ENCODE results near the gene PDCD1LG2.
"Not testable (repeated sequence)": the region's sequence is repeated elsewhere in the genome, so short reads cannot be mapped to it uniquely, and the experiment has no call there.

PDCD1LG2 gene

DNA sequence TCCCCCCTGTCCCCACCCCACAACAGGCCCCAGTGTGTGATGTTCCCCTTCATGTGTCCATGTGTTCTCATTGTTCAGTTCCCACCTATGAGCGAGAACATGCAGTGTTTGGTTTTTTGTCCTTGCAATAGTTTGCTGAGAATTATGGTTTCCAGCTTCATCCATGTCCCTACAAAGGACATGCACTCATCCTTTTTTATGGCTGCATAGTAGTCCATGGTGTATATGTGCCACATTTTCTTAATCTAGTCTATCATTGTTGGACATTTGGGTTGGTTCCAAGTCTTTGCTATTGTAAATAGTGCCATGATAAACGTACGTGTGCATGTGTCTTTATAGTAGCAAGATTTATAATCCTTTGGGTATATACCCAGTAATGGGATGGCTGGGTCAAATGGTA is 15.6 kb upstream of the PDCD1LG2 start:
- DNase-seq: not testable (repeated sequence)

GRCh38 chr9:5499157-5499556 is 11.2 kb upstream of the PDCD1LG2 start:
- no peak for DNase-seq

DNA sequence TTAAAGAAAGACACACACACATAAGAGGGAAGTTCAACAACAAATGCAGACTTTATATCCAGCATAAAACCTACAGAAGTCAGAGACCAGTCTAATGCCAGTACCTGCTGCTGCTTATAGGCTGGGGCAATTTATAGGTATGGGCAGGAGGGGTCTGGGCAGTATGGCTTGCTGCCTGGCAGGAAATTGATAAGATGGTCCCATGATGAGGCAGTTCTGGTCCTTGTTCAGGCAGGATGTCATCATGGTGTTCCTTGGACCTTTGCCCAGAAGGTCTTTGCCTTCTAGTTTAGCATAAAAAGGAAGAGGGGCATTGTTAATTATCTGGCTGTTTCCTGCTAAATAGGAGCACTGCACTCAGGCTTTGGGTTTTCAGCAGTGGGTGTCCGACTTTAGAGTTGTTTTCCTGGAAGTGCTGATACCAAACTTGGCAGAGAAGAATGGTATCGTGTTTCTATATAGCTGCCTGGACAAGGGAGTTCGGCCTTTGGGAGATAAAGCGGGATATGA is 10.4 kb upstream of the PDCD1LG2 start:
- peak in 1 of 2 experiments; percentile 9 for DNase-seq

DNA sequence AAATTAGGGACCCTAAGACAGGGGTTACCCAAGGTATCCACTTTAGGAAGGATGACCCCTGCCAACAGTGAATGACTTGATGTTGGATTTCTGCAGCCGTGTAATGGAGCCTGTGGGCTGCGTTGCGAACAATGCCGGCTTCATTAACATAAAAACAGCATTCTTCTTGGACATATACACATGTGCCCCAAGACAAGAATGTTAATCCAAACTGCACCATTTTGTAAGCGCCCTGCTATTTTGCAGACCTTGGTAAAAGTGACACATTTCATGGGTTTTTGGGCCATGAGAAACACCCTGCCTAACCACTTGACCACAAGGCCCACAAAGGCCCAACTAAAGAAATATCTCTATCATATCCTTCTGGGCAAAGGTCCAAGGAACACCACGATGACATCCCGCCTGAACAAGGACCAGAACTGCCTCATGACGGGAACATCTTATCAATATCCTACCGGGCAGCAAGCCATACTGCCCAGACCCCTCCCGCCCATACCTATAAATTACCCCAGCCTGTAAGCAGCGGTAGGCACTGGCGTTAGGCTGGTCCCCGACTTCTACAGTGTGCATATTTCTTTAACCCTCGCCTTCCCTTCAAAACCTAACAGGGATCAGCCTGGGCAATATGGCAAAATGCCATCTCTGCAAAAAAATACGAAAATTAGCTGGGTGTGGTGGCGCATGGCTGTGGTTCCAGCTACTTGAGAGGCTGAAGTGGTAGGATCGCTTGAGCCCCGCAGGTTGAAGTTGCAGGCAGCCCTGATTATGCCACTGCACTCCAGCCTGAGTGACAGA is 9.7 kb upstream of the PDCD1LG2 start:
- DNase-seq: no peak

- DNase-seq: no peak
Measured at GRCh38 chr9:5502553-5502952, 7.8 kb upstream of the PDCD1LG2 start.

GRCh38 chr9:5509573-5509972 is 758 bp upstream of the PDCD1LG2 start:
- no peak for DNase-seq

DNA sequence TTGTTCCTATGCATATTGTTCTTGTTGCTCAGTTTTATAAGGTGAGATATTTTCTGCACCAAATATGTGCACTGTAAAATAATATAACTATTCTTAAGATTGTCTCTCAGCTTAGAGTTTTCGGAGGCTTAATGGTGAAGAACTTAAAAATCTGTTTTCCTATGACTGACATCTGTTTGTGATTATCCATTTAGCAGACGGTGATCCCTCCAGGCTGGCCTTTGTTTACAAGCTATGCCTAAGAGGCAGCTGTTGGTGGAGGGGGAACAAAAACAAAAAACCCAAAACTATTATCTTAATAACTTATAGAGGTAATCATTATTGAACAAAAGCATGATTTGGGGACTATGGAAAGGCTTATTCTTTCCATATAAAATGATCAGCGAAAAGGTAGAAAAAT is 658 bp downstream of the PDCD1LG2 start:
- DNase-seq: no peak

DNA sequence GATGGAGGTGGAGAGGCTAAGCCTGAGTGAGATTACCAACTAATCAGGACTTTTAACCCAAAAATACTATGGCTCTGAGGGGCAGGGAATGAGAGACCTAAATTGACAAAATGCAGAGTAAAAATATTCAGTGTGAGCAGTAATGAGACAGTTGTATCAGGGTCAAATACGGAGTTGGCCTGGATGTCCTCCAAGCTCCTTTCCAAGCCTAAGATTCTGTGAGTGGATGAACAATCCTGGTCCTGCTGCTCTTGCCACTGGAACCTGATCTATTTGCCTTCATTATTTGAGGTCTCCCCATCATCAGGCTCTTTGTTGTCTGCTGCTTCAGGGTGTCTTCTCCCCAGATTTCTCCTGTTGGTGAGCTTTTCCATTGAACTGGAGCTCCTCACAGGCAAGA is 1.1 kb downstream of the PDCD1LG2 start:
- DNase-seq: no peak

GRCh38 chr9:5511935-5512580 is 1.7 kb downstream of the PDCD1LG2 start:
- no peak for DNase-seq

- peak in 1 of 2 experiments; percentile 12 for DNase-seq
Measured at GRCh38 chr9:5512658-5513452, 2.5 kb downstream of the PDCD1LG2 start.

GRCh38 chr9:5513966-5514616 is 3.8 kb downstream of the PDCD1LG2 start:
- DNase-seq: no peak

DNA sequence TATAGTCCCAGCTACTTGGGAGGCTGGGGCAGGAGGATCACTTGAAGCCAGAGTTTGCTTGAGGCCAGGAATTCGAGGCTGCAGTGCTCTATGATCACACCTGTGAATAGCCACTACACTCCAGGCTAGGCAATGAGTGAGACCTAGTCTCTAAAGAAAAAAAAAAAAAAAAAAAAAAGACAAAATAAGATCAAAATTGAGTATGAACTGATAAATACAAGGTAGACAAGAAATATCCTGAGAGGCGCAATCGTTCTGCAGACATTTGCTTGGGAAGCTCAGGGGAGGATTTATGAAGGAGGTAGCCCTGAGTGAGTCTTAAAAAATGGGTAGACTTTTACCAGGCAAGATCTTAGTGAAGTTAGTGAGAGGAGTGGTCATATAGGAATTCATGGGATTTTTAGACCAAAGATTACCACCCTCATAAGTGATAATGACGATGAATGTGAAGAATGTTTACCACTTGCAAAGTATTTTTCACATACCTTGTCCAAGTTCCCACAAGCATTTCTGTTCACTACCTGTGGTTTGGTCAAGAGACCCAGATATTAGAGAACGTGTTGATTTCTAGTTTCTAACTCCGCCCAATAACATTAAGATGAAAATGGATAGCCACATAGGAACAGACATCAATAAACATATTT is 4.4 kb downstream of the PDCD1LG2 start:
- no peak for DNase-seq

DNA sequence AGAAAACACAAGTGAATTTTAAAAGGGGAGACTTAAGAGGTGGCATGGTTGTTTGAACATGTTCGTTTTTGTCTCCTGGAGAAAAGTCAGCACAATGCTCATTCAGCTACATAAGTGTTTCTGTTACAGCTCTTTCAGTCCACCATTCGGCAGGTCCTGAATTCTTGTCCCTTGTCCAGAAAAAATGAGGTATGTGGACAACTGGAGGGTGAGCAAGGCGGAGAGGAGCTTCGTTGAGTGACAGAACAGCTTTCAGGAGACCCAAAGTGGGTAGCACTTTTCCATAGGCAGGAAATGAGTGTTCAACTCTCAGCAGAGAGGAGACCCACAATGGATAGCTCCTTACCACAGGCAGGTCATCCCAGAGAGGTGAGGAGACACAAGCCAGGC is 4.9 kb downstream of the PDCD1LG2 start:
- DNase-seq: no peak

GRCh38 chr9:5516453-5517220 is 6.3 kb downstream of the PDCD1LG2 start:
- no peak for DNase-seq

DNA sequence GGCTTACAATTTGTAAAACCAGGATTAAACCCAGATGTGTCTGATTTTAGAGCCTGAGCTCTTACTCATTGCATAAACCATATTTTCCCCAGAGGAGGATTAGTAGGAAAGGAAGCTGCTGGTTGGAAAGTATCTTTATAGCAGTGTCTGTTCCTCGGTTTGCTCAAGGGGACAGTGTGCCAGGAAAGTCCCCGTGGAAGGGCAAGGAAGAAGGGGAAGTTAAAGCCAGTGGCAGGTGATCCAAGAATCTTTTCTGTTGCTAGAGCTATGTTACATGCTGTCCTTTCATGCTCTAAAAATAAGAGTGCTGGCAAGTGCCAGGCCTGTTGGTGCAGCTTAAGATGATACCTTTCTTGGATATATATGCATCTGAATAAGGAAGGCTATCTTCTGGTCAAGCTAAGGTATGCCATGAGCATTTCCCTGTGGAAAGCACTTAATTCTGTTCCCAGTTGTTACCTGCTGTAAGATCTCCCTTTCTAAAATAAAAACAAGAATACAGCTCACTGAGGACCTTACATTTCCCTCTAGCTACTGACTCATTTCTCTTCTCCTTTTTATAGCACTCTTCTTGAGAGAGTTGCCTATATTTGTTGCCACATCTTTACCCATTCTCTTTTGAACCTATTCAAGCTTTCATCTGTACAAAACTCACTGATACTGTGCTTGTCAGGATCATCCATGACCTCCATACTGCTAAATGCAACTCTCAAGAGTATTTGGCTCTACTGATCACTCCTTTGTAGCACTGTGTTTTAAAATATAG is 8.0 kb downstream of the PDCD1LG2 start:
- DNase-seq: peak in 1 of 2 experiments; percentile 9

GRCh38 chr9:5518937-5519319 is 8.6 kb downstream of the PDCD1LG2 start:
- DNase-seq: no peak

GRCh38 chr9:5524090-5524489 is 13.8 kb downstream of the PDCD1LG2 start:
- no peak for DNase-seq

GRCh38 chr9:5529683-5530221 is 19.4 kb downstream of the PDCD1LG2 start:
- no peak for DNase-seq

GRCh38 chr9:5531101-5531882 is 21.0 kb downstream of the PDCD1LG2 start:
- DNase-seq: no peak

DNA sequence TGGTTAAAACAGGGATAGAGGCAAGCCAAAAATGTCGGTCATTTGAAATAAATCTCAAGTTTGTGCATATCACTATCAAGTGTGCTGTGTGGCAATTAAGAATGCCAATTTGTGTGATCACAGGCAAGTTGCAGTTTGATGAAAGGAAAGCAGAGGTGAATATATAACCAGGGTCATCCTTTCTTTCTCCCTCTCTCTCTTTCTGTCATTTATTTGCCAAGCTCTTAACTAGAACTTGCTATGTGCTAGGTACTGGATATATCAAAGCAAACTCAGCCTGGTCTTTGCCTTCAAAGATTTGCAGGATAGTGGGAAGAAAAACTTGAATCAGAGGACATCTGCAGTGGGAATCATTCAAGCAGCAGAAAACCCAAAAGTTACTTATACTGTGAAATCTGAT is 22.0 kb downstream of the PDCD1LG2 start:
- DNase-seq: no peak

Data from AML-193 (cell line).